ENCODE data around the gene LRIT2.

LRIT2 gene

GRCh38 chr10:84256510-84257342 is 31.4 kb upstream of the LRIT2 start:
- H3K4me3 Mint-ChIP-seq: no peak overlapping the region
- H3K27me3 Mint-ChIP-seq: peaks cover 12% of the 10 kb centered on the region
- H3K9me3 Mint-ChIP-seq: no peaks in the 10 kb centered on the region
- H3K4me1 Mint-ChIP-seq (ENCODE audit: low read depth): peaks cover 4% of the 10 kb centered on the region
- H3K36me3 Mint-ChIP-seq (ENCODE audit: low read depth): no peaks in the 10 kb centered on the region
- H3K27ac Mint-ChIP-seq: no peak overlapping the region

DNA sequence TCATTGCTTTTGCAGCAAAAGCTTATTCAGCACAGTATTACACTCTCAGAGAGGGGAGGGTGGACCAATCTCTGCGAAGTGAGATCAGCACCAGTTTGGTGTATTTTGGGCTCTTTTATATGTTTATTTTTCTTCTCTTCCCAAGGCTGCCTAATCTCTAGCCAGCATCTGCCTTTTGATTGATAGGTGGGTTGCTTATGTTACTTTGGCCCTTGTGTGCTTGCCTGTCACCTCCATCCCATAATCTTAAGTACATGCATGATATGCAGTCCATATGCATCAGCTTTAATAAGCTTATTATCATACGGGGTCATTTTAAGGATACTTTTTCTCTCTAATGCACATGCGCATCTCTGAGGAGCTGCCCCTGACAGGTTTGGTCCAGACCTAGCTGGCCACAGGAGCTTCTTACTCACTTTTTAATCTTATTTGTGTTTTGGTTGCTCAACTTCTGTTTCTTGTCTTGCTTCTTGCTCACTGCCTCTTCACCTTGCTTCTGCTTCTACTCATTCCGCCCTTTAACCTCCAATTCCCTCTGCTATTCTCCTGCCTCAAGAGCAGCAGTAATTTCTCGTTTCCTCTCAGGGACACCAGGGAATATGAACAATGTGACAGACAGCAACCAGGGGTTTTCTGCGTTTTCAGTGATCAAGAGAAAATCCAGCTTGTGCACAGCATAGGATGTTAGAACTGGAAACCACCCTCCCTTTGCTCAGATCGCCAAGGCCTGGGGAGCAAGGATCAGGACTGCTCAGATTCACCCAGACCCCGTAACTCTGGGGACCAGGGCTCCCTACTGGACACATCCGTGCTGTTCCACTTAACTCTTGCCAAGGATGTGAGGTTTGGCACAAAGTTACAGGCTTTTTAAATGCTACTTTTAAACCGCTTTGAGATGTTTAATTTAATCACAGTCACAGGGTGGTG is 29.5 kb upstream of the LRIT2 start:
- H3K9me3 Mint-ChIP-seq: no peaks in the 10 kb centered on the region
- no peak overlapping the region for H3K27ac Mint-ChIP-seq
- H3K36me3 Mint-ChIP-seq (ENCODE audit: low read depth): no peaks in the 10 kb centered on the region
- peaks cover 12% of the 10 kb centered on the region for H3K27me3 Mint-ChIP-seq
- no peak overlapping the region for H3K4me3 Mint-ChIP-seq
- H3K4me1 Mint-ChIP-seq (ENCODE audit: low read depth): peaks cover 4% of the 10 kb centered on the region

GRCh38 chr10:84248794-84249193 is 23.4 kb upstream of the LRIT2 start:
- no peaks in the 10 kb centered on the region for H3K36me3 Mint-ChIP-seq (ENCODE audit: low read depth)
- no peak overlapping the region for H3K4me3 Mint-ChIP-seq
- no peaks in the 10 kb centered on the region for H3K9me3 Mint-ChIP-seq
- H3K27ac Mint-ChIP-seq: no peak overlapping the region
- H3K27me3 Mint-ChIP-seq: no peaks in the 10 kb centered on the region
- H3K4me1 Mint-ChIP-seq (ENCODE audit: low read depth): no peaks in the 10 kb centered on the region

DNA sequence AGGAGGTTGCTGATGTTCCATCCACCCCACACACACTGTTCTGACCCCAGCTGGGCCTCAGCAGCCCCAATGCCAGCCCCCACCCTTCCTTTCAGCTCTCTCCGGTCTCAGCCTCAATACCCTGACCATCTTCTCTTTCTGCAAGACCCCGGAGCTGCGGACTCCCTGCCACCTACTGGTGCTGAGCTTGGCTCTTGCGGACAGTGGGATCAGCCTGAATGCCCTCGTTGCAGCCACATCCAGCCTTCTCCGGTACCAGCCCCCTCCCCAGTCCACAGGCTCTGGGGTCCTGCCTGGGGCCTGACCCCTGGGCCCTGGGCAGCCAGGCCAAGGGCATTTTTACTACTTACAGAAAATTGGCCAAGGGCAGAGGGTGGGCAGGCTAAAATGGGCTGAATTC is 22.2 kb upstream of the LRIT2 start:
- H3K4me1 Mint-ChIP-seq (ENCODE audit: low read depth): no peaks in the 10 kb centered on the region
- H3K27ac Mint-ChIP-seq: no peak overlapping the region
- H3K4me3 Mint-ChIP-seq: no peak overlapping the region
- H3K36me3 Mint-ChIP-seq (ENCODE audit: low read depth): no peaks in the 10 kb centered on the region
- no peaks in the 10 kb centered on the region for H3K27me3 Mint-ChIP-seq
- no peaks in the 10 kb centered on the region for H3K9me3 Mint-ChIP-seq

DNA sequence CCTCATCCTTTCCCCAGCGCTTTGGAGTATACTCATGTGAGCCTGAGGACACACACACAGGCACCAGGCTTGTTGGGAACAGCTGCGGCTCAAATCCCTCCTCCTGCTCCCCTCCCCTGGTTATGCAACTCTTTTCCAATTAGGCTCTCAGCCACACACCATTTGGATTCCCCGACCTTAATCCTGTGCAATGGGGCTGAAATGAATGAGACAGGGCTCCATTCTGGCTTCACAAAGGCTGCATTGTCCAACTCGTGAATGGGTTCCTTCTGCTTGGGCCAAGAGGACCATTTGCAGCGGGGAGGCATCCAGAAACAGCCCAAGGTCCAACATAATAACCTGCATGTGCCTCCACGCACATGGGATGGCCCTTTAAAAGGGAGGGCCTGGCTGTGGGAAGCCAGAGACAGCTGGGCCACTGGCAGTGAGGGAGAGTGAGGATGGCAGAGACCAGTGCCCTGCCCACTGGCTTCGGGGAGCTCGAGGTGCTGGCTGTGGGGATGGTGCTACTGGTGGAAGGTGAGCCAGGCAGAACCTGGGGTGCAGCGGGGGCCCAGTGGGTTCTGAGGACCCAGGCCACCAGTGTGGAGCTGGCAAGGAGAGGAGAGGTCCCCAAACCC is 19.4 kb upstream of the LRIT2 start, which contains the start of gene RGR:
TSS of gene RGR (plus strand) at position 403 of the 620 bp plus-strand sequence. CDS start at position 441, 38 bp downstream.
- Mint-ChIP-seq H3K9me3 (no peaks in the 10 kb centered on the region), H3K4me3 (no peak within 1 kb of the TSS), H3K36me3 (ENCODE audit: low read depth) (no peaks in the 10 kb centered on the region), H3K27me3 (no peaks in the 10 kb centered on the region), H3K27ac (no peak within 1 kb of the TSS), H3K4me1 (ENCODE audit: low read depth) (no peaks in the 10 kb centered on the region)

DNA sequence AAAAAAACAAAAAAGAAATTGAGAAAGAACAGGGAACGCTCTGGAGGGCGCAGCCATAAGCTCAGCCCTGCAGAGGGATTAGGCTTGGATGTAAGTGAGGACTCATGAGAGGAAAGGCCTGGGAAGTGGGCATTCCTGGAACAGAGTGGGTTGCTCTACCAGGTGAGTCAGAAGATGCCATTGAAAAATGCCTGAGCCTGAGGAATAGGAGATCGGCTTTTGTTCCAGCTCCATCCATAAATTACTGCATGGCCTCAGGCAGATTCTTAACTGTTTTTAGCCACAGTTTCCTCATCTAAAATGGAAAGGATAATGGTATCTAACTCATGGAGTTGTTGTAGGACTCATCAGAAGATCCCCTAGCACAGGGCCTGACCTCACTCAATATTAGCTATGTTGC is 18.4 kb upstream of the LRIT2 start:
- H3K4me1 Mint-ChIP-seq (ENCODE audit: low read depth): no peaks in the 10 kb centered on the region
- H3K27ac Mint-ChIP-seq: no peak overlapping the region
- no peaks in the 10 kb centered on the region for H3K9me3 Mint-ChIP-seq
- no peaks in the 10 kb centered on the region for H3K36me3 Mint-ChIP-seq (ENCODE audit: low read depth)
- no peaks in the 10 kb centered on the region for H3K27me3 Mint-ChIP-seq
- no peak overlapping the region for H3K4me3 Mint-ChIP-seq

- peaks cover 8% of the 10 kb centered on the region for H3K27me3 Mint-ChIP-seq
- H3K9me3 Mint-ChIP-seq: no peaks in the 10 kb centered on the region
- H3K4me1 Mint-ChIP-seq (ENCODE audit: low read depth): no peaks in the 10 kb centered on the region
- no peak within 1 kb of the TSS for H3K4me3 Mint-ChIP-seq
- no peaks in the 10 kb centered on the region for H3K36me3 Mint-ChIP-seq (ENCODE audit: low read depth)
- no peak within 1 kb of the TSS for H3K27ac Mint-ChIP-seq
These were observed 15.9 kb upstream of the LRIT2 start, which contains the start of gene LRIT1 for GRCh38 chr10:84241185-84241790. Gene LRIT1, minus strand, starts transcription at chr10:84241546. Its CDS starts 107 bp downstream, at chr10:84241439.

DNA sequence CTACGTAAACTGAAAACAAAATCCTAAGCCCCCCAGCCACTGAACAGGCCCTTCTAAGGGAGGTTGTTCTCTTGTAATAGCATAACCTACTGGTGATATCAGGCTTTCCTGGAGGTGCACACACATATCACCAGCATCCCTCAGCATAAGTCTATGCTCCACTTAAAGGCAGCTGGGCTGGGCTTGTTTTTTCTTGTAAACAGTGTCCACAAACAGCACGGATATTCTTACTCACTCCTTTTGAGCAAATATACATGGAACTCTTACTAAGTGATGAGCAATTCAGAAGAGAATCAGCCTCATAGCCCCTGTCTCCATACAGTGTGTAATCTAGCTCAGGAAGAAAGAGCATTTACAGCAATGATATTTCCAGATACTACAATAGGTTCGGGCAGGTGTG is 13.6 kb upstream of the LRIT2 start:
- Mint-ChIP-seq H3K9me3 (no peaks in the 10 kb centered on the region), H3K27ac (no peak overlapping the region), H3K27me3 (peaks cover 8% of the 10 kb centered on the region), H3K36me3 (ENCODE audit: low read depth) (no peaks in the 10 kb centered on the region), H3K4me3 (no peak overlapping the region), H3K4me1 (ENCODE audit: low read depth) (no peaks in the 10 kb centered on the region)

- H3K27ac Mint-ChIP-seq: no peak overlapping the region
- no peaks in the 10 kb centered on the region for H3K4me1 Mint-ChIP-seq (ENCODE audit: low read depth)
- peaks cover 8% of the 10 kb centered on the region for H3K27me3 Mint-ChIP-seq
- no peaks in the 10 kb centered on the region for H3K9me3 Mint-ChIP-seq
- no peak overlapping the region for H3K4me3 Mint-ChIP-seq
- H3K36me3 Mint-ChIP-seq (ENCODE audit: low read depth): no peaks in the 10 kb centered on the region
These were observed 12.1 kb upstream of the LRIT2 start for GRCh38 chr10:84237199-84238051.

DNA sequence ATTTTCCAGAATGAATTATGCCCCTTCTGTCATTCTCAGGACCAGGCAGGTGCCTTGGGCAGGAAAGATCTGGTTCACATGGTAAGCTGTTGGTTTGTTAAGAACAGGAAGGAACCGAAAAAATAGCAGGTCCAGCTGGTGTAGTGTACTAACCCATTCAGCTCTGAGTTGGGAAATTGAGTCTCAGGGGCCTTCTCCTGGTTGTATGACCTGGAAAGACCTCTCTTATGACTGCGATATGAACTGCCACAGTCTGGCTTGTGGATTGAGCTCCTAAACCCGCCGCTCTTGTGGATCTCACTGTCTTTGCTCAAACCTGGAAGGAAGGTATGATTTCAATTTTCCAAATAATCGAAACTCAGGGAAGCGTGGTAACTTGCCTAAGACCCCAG is 11.5 kb upstream of the LRIT2 start:
- no peaks in the 10 kb centered on the region for H3K9me3 Mint-ChIP-seq
- H3K27me3 Mint-ChIP-seq: peaks cover 8% of the 10 kb centered on the region
- no peaks in the 10 kb centered on the region for H3K36me3 Mint-ChIP-seq (ENCODE audit: low read depth)
- no peak overlapping the region for H3K27ac Mint-ChIP-seq
- no peaks in the 10 kb centered on the region for H3K4me1 Mint-ChIP-seq (ENCODE audit: low read depth)
- H3K4me3 Mint-ChIP-seq: no peak overlapping the region

- peaks cover 8% of the 10 kb centered on the region for H3K27me3 Mint-ChIP-seq
- H3K4me3 Mint-ChIP-seq: no peak overlapping the region
- no peaks in the 10 kb centered on the region for H3K4me1 Mint-ChIP-seq (ENCODE audit: low read depth)
- H3K27ac Mint-ChIP-seq: no peak overlapping the region
- no peaks in the 10 kb centered on the region for H3K36me3 Mint-ChIP-seq (ENCODE audit: low read depth)
- H3K9me3 Mint-ChIP-seq: no peaks in the 10 kb centered on the region
These were observed 9.8 kb upstream of the LRIT2 start for GRCh38 chr10:84235096-84235495.

DNA sequence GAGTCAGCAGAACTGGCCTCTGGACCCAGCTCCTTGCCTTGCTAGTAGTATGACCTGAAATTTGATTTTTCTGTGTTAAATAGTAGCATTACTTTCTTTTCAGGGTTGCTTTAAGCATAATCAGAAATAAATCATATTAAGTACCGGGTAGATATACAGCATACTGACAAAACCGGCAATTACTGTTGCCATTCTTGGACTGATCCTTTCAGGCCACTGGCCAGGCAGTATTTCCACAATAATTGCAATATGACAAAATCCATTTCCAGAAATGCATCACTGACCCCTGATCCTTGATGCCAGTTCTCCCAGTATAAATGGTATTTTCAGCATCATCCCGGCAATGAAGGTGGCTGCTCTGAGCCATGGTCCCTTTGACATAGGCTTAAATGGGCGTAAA is 9.1 kb upstream of the LRIT2 start:
- H3K4me1 Mint-ChIP-seq (ENCODE audit: low read depth): no peaks in the 10 kb centered on the region
- H3K27ac Mint-ChIP-seq: no peak overlapping the region
- H3K4me3 Mint-ChIP-seq: no peak overlapping the region
- no peaks in the 10 kb centered on the region for H3K36me3 Mint-ChIP-seq (ENCODE audit: low read depth)
- H3K27me3 Mint-ChIP-seq: peaks cover 8% of the 10 kb centered on the region
- H3K9me3 Mint-ChIP-seq: no peaks in the 10 kb centered on the region

DNA sequence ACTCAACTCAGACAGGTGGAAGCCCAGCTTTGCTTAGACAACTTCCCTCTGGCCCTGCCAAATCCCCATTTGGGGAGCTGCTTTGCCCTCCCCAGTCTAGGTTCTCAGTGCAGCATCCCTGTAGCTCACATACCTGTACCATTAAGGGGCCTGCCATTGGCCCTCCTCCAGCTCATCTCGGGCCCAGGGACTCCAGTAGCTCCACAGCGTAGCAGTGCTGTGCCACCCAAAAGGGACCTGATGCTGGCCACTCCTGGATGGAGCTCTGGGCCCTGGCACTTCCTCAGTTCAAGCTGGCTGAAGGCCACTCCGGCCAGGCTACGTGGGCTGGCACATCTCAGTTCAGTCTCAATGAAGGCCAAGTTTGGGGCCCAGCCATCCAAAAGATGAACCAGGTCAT is 8.6 kb upstream of the LRIT2 start:
- no peak overlapping the region for H3K4me3 Mint-ChIP-seq
- no peaks in the 10 kb centered on the region for H3K36me3 Mint-ChIP-seq (ENCODE audit: low read depth)
- no peaks in the 10 kb centered on the region for H3K9me3 Mint-ChIP-seq
- peaks cover 8% of the 10 kb centered on the region for H3K27me3 Mint-ChIP-seq
- H3K4me1 Mint-ChIP-seq (ENCODE audit: low read depth): no peaks in the 10 kb centered on the region
- H3K27ac Mint-ChIP-seq: no peak overlapping the region

- H3K4me3 Mint-ChIP-seq: no peak overlapping the region
- no peak overlapping the region for H3K27ac Mint-ChIP-seq
- H3K36me3 Mint-ChIP-seq (ENCODE audit: low read depth): no peaks in the 10 kb centered on the region
- H3K9me3 Mint-ChIP-seq: no peaks in the 10 kb centered on the region
- no peaks in the 10 kb centered on the region for H3K4me1 Mint-ChIP-seq (ENCODE audit: low read depth)
- peaks cover 12% of the 10 kb centered on the region for H3K27me3 Mint-ChIP-seq
These were observed 7.0 kb upstream of the LRIT2 start for GRCh38 chr10:84232376-84232775.
